ENCODE data around the gene GPC2. TPM values are rescaled to one million over a fixed set of nuclear protein-coding genes. Genes with fewer than 3 reads are reported as not detected.

GPC2 gene
- total RNA-seq, 1 experiment from 2014 or later, result 17.2 TPM

Other genes starting within 250 kb of the GPC2 start
- not detected in 2 replicates for gene GJC3, start 247.8 kb downstream of the GPC2 start, total RNA-seq (2014; rRNA removed; shearing (Covaris generic))
- gene AZGP1, start 201.3 kb downstream of the GPC2 start, total RNA-seq (2014; rRNA removed; shearing (Covaris generic)), result 0.10 TPM in 1 of 2 replicates, not detected in the other
- 17.7 and 20.0 TPM in 2 replicates for gene ZKSCAN1, start 161.8 kb downstream of the GPC2 start, total RNA-seq (2014; rRNA removed; shearing (Covaris generic))
- gene ZSCAN21, start 127.6 kb downstream of the GPC2 start, total RNA-seq (2014; rRNA removed; shearing (Covaris generic)), result 15.1 and 17.9 TPM in 2 replicates
- gene ZNF3, start 95.7 kb downstream of the GPC2 start, total RNA-seq (2014; rRNA removed; shearing (Covaris generic)), result 37.1 and 44.3 TPM in 2 replicates
- gene COPS6, start 88.4 kb downstream of the GPC2 start, total RNA-seq (2014; rRNA removed; shearing (Covaris generic)), result 115 and 126 TPM in 2 replicates
- 332 and 353 TPM in 2 replicates for gene MCM7, start 76.0 kb downstream of the GPC2 start, total RNA-seq (2014; rRNA removed; shearing (Covaris generic))
- 9.9 and 13.9 TPM in 2 replicates for gene AP4M1, start 75.7 kb downstream of the GPC2 start, total RNA-seq (2014; rRNA removed; shearing (Covaris generic))
- gene TAF6, start 58.0 kb downstream of the GPC2 start, total RNA-seq (2014; rRNA removed; shearing (Covaris generic)), result 42.2 and 47.8 TPM in 2 replicates
- 13.2 and 13.7 TPM in 2 replicates for gene CNPY4, start 57.7 kb downstream of the GPC2 start, total RNA-seq (2014; rRNA removed; shearing (Covaris generic))
- gene MBLAC1, start 50.4 kb downstream of the GPC2 start, total RNA-seq (2014; rRNA removed; shearing (Covaris generic)), result 1.4 and 1.6 TPM in 2 replicates
- 65.4 and 84.6 TPM in 2 replicates for gene LAMTOR4, start 28.5 kb downstream of the GPC2 start, total RNA-seq (2014; rRNA removed; shearing (Covaris generic))
- 9.6 and 15.4 TPM in 2 replicates for gene TRAPPC14, start 18.7 kb downstream of the GPC2 start, total RNA-seq (2014; rRNA removed; shearing (Covaris generic))
- gene GAL3ST4, start 8.8 kb downstream of the GPC2 start, total RNA-seq (2014; rRNA removed; shearing (Covaris generic)), result 7.4 and 8.0 TPM in 2 replicates
- 0.10 and 1.3 TPM in 2 replicates for gene STAG3, start 537 bp upstream of the GPC2 start, total RNA-seq (2014; rRNA removed; shearing (Covaris generic))
- not detected in 2 replicates for gene PVRIG, start 42.6 kb upstream of the GPC2 start, total RNA-seq (2014; rRNA removed; shearing (Covaris generic))
- gene SPDYE3, start 130.3 kb upstream of the GPC2 start, total RNA-seq (2014; rRNA removed; shearing (Covaris generic)), result 0.06 TPM in 1 of 2 replicates, not detected in the other
- 13.3 and 28.0 TPM in 2 replicates for gene PILRB, start 180.7 kb upstream of the GPC2 start, total RNA-seq (2014; rRNA removed; shearing (Covaris generic))
- 0.83 TPM in 1 of 2 replicates, not detected in the other for gene PILRA, start 196.1 kb upstream of the GPC2 start, total RNA-seq (2014; rRNA removed; shearing (Covaris generic))